Measurements from ENCODE around the gene CHRD.
A peak's percentile ranks its signal among the peaks of the same experiment; 100 is the strongest.

CHRD gene

DNA sequence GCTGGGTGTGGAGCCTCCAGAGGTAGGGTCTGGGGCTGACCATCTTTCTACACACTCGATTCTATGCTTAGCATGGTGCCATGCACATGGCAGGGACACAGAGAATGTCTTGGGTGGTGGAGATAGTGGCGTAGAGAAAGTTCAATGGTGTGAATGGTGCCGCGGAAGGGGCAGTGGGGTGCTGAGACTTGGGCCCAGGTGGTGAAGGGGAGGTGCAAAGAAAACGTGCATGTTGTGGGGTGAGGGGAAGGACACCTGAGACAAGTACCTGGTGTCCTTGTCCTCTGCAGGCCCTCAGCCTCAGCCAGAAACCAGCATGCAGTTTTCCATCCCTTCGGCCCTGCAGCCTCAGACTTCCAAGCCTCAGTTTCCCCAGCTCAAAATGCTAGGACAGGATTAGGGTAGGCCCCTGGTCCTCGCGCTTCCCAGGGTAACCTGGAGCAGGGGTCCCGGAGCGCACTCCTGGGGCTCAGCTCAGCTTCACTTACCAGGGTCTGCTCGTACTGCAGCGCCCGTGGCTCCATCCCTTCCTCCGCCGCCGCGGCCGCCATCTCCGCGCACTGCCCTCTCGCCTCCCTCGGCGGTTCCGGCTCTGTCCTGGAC is 18.8 kb upstream of the CHRD start:
- no peak for DNase-seq (ENCODE audit: low read depth, low spot score)

DNA sequence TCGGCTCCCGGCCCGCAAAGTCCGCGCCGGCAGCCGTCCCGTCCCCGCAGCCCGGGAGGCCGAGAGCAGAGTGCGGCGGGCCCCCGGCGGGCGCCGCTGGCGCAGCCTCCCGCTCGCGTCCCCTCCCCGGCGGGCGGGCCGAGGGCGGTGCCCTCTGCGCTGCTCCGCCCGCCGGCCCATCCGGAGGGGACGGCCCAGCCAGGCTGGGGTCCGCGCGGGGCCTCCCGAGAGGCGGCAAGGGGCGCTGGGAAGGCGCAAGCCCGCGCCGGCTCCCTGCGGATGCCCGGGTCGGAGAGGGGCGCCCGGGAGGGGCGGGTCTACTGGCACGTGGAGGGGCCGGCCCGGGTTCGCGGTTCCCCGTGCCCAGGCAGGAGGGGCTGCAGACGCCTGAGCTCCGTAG is 18.3 kb upstream of the CHRD start, which contains the start of the genes CLCN2 and POLR2H:
Gene CLCN2 (minus strand): TSS at position 74 of the 400 bp plus-strand sequence. CDS start 126 bp downstream, outside the sequence.
Gene POLR2H (plus strand): TSS at position 179 of the 400 bp plus-strand sequence. CDS start 1,783 bp downstream, outside the sequence.
- DNase-seq (ENCODE audit: low read depth, low spot score) = no peak

DNA sequence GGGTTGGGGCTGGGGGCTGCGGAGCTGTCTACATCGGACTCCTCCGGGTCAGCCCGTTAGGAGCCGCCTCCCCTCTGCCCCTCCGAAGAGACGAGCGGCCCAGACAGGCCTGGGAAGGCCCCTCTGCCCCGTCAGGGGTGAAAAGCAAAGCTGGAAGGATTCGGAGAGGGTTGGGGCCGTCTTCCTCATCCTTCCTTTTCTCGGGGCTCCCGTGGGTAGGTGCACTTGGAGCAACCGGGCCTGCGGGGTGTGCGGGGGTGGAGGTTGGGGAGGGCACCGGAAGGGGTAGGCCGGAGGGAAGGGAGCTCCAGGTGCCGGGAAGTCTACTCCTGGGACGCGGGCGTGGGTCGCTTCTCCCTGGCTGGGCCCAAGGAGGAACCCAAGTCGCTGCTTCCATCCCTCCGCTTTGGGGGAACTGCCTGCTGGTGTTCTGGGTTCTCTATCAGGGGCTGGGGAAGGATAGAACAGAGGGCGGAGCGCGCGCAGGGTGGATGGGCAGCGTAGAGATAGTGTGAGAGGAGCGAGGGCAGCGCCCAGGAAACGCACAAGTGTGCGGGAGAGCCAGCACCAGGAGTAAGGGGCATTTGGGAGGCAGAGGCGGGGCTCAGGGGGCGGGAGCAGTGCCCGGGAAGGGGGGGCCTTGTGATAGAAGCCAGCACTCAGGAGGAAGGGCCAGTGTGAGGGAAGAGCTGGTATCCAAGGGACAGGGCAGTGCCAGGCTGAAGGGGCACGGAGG is 17.8 kb upstream of the CHRD start:
- peak; percentile 57 for DNase-seq (ENCODE audit: low read depth, low spot score)

DNA sequence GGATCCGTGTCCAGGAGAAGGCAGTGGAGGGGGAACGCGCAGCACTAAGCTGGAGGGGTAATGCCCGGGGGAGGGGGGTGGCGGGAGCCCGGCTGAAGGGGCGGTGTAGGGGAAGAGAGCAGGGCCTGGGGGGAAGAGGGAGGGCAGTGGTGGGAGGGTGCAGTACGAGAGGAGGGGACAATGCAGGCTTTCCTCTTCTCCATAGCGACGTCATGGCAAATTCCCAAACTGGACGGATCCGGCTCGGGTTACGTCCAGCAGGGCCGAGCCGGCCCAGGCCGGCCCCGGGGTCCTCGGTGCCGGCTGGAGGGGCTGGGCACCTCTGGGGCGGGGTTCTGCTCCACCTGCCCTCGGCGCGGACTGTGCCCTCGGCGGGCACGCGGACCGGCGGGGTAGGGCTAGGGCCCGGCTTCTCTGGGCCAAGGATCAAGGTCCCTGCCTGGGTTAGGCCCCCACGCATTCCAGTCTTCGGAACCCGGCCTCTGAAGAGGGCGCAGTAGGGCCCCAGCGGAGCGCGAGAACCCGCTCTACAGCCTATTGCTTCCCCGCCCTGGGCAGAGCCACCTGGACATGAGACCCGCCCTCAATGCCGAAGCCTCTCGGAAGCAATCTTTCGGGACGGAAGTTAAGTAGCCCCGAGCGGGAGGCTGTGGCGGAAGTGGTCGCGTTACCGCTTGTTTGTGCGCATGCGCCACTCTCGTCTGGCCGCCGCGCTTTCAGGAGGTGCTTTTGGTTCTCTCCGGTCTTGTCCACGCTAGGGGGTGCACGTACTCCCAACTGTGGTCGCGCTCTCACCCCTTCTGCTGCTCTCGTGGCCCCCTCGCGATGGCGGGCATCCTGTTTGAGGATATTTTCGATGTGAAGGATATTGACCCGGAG is 16.9 kb upstream of the CHRD start:
- peak; percentile 99 for DNase-seq (ENCODE audit: low read depth, low spot score)

DNA sequence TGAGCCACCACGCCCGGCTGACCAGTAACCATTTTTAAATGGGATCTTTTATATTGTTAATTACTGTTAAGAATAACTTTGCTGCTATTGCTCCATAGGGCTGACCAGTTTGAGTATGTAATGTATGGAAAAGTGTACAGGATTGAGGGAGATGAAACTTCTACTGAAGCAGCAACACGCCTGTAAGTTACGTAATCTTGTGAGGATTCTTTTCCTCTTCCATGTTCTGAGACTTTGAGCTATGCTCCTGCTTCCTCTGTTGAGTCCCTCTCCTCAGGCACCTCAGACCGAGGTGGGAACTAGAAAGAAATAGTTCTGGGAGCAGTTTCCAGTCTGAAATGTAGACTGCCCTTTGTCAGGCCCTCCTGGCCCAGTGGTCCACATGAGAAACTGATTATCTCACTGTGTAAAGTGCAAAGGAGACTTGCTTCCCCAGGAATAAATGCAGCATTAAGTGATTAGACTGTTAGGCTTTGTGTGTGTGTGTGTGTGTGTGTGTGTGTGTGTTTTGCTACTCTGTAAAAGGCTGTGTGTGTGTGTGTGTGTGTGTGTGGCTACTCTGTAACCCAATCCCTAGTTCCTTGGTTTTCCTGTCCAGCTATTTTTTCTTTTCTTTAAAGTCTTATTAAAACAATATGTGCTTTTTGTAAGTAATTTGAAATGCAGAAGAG is 13.1 kb upstream of the CHRD start:
- no peak for DNase-seq (ENCODE audit: low read depth, low spot score)

DNA sequence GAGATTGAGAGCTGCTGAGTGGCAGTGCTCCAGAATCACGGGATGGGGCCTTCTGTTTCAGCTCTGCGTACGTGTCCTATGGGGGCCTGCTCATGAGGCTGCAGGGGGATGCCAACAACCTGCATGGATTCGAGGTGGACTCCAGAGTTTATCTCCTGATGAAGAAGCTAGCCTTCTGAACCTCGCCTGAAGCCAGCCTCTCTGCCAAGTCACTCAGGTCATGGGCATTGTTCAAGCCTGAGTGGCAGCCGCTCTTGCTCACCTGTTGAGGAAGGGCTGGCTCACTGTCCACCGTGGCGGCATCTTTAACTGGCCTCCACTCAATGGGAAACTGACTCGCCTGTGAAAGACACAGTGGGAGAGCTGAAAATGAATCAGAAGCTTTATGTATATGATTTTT is 11.7 kb upstream of the CHRD start:
- no peak for DNase-seq (ENCODE audit: low read depth, low spot score)

DNA sequence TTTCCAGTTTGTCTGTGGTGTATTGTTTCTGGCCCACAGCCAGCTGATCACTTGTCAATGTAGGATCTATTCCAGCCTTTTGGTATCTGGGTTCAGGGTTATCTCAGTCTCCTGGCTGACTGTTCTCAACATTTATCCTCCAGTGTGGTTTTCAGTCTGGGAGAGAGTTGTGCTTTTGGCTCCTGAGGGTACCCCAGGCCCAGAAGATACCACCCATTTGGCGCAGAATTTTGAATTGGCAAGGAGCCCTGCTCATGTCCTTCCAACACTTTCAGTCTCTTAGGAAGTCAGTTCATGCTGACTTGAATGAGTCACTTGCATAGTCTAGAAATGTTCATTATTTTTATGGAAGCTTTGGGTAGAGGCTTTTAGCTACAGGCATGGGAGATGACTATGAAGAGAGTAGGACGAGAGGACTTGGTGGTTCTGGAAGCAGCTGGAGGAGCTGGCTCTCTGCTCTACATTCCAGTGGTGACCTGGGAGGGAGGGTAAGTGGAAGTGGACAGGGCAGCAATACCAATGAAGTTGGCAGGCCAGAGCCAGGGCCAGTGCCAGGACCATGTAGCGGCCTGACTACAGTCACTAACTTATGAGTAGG is 11.2 kb upstream of the CHRD start:
- no peak for DNase-seq (ENCODE audit: low read depth, low spot score)

DNA sequence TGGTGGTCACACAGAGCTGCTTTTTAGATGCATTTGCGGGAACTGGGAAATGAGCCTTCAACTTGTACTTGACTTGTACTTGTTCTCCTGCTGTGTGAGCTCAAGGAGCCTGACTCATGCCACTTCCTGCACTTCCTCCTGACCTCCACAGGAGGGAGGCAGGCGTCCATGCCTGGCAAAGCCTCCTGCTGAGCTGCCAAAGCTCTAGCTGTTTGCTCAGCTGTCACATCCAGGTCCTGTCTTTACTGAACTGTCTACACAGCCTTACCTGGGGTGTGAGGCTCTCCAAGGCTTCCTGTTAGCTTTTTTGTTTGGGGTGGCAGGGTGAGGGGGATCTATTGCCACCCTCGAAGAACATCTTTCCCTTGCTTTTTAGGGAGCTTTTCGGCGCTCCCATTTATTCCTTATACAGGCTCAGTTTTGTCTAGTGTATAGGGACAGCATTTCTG is 8.3 kb upstream of the CHRD start:
- DNase-seq (ENCODE audit: low read depth, low spot score) = peak; percentile 83

DNA sequence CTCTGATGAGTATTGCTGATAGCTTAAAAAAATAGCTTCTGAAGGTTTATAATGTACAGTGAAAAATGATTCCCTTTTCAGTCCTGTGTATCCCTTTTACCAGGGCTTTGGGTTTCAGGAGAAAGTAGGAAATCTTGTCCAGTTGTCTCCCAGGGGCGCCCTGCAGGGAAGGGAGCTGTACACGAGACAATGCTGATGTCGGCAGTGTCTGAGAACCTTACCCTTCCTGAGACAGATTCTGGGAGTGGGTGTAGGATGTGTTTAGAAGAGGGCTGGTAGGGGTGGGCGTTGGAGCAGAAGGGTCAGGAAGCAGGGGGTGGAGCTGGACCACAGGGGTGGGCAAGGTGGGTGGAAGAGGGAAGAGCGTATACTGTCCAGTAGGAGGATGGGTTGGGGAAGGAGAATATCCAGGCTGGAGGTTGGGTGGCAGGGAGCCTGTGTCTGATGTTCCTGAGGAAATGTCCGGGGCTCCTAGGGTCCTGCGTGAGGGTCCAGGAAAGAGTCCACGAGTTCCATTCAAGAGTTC is 7.5 kb upstream of the CHRD start:
- no peak for DNase-seq (ENCODE audit: low read depth, low spot score)

DNA sequence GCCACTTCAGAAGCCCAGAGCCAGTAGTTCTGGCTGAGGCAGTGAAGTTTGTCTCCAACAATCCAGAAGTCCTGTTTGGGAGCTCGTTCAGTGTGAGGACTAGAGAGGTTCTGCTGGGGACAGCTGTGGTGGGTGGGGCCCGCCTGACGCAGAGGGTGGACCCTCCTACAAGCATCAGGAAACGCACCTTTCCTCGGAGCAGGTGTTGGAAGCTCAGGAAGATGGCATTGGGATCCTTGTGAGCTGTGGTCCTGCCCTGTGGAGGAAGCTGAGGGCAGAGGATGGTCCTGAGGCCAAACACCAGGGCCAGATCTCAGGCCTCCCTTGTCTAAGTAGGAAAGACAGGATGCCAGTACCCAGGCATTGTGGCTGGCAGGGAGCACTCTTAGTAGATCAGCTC is 6.9 kb upstream of the CHRD start:
- no peak for DNase-seq (ENCODE audit: low read depth, low spot score)

DNA sequence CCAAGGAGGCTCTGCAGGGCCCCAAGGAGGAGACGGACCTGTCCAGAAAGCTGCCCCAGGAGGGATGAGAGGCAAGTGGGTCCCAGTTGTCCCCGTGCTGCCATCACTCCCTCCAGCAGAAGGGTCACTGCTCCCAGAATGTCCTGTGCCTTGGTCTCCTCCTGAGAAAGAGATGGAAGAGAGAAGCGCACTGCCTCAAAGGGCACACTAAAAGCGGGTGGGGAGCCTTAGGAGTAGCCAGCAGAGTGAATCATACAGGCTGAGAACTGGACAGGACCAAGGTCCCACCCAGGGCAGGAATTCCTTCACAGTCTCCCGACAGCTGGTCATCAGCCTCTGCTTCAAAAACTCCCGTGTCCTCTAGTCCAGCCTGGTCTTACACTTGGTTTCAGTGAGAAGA is 6.4 kb upstream of the CHRD start:
- DNase-seq (ENCODE audit: low read depth, low spot score) = no peak

DNA sequence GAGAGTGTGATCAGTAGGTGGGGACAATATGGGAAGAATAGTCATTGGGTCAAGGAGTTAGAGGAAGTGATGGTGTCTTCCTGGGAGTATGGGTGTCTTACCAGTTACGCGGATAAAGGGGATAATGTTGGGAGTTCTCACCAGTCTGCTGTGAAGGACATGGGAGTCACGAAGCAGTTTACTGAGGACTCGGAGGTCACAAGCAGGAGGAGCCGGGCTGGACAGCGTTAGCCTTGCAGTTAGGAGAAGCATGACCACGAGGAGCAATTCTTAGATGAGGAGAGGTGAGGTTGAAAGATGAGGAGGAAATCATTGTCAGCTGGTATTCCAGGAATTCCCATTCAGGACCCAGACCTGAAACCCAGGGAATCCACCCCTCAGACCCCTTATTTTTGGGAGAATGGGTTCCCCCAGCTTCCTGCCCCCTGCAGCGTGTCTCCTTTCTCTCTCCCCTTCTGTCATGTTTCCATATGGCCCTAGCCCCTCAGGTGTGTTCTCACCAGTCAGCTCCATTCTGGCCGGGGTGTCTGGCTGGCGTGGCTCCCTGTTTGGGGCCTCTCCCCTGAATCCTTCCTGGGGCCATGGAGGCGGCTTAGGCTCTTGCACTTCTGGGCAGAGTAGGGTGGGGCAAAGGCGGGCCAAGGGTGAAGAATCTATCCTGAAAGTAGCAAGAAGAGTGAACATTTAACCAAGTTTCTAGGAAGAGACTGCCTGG is 4.0 kb upstream of the CHRD start:
- no peak for DNase-seq (ENCODE audit: low read depth, low spot score)

DNA sequence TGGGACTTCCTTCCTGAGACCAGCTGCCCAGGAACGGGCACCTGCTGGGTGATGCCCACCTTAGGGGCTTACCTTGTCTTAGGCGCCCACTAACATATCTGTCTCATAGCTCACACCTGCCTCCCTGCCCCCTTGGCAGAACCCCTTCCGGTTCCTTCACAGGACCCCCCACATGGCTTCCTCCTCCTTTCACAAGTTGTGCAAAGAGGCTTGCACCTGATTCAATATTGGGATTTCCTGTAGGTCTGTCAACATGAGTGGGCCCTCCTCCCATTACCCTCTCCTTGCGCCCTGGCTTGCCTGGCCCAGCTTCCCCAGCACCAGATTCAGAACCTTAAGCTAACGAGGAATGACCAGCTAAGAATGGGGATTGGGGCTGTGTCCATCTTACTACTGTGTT is 2.5 kb upstream of the CHRD start:
- no peak for DNase-seq (ENCODE audit: low read depth, low spot score)

DNA sequence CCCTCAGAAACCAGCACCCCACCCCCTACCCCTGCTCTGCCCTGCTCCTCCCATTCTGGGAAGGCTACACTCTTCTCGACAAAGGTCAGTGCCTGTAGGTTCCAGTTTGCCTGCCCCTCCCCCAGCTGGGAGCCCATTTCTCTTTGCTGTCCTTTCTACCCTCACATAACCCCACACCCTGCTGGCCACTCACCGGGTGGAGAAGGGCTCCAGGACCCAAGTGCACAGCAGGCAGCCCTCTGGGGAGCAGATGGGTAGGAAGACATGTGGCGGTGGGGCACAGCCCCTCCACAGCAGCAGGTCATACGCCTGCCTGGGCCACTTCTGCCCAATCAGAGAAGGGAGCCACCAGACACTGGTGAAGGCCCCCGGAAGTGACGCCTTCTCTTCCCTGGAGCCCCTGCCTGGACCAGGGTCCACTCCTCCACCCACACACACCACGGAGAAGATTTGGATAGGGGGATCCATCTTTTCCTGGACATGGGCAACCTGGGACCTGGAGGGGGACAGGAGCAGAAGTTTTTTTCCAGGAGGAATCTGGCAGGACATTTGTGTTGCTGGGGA is 1.9 kb upstream of the CHRD start, which contains the start of gene THPO:
Gene THPO (minus strand): TSS at position 326 of the 564 bp plus-strand sequence. CDS start 1,948 bp downstream, outside the sequence.
- DNase-seq (ENCODE audit: low read depth, low spot score) = peak; percentile 66

DNA sequence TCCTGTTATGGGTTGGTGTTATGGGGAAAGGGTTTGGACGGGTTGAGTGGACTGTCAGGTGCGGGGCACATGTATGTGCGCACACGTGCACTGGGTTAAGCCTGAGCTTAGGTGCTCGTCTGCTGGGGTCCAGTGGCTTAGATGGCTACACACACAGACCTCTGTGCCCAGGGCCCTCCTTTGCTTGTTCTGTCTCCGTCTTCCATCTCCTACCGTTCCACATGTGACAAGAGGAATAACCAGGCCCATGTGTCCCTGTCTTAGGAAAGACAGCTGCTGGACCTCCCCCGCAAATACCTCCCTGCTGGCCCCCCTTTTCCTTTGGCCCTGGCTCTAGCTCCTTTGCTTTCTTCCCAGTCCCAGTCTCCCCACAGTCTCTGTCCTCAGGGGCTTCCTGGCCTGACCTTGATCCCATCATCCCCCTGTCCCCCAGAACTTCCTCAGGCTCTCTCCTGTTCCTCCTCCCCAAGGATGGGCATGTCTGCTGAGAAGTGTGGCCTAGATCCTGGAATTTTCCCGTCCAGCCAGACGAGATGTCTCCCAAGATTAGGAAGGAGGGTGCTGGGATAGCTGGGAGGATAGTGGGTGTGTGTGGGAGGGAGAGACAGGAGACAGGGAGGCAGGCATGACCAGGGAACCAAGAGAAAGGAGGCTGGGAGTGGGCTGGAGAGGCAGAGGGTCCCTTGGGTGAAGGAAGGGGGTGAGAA is 1.1 kb upstream of the CHRD start:
- no peak for DNase-seq (ENCODE audit: low read depth, low spot score)

DNA sequence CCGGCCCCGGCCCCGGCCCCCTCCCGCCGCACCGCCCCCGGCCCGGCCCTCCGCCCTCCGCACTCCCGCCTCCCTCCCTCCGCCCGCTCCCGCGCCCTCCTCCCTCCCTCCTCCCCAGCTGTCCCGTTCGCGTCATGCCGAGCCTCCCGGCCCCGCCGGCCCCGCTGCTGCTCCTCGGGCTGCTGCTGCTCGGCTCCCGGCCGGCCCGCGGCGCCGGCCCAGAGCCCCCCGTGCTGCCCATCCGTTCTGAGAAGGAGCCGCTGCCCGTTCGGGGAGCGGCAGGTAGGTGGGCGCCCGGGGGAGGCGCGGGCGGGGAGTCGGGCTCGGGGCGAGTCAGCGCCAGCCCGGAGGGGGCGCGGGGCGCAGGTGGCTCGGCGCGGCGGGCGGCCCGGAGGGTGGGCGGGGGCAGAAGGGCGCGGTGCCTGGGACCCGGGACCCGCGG is 352 bp downstream of the CHRD start:
- no peak for DNase-seq (ENCODE audit: low read depth, low spot score)

DNA sequence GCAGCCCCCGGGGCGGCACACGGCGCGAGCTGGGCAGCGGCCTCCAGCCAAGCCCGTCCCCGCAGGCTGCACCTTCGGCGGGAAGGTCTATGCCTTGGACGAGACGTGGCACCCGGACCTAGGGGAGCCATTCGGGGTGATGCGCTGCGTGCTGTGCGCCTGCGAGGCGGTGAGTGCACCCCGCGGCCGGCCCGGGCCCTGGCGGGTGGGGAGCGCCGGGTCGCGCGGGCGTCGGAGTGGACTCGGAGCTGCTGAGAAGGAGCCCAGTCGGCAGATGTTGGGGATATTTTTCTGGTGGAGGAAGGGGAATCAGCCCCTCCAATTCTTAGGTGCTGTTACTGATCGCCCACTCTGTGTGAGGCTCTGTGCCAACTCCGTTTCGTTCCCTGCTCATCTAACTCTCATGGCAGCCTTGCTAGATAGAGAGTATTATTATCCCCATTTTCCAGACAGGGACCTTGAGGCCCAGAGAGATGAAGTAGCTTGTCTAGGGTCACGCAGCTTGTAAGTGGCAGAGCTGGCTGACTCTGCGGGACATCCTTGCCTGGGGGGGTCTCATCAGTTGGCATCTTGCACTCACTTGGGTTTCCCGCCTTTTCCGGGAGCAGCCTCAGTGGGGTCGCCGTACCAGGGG is 890 bp downstream of the CHRD start:
- DNase-seq (ENCODE audit: low read depth, low spot score) = no peak
